SKM-1 (cell line): ENCODE measurements around the gene SLC12A7.

Experiments
- DNase-seq: peaks from one replicate; lab custom pipeline; 2025; ENCODE audit not compliant: unreplicated experiment; lab: John Stamatoyannopoulos, UW

SLC12A7 gene

DNA sequence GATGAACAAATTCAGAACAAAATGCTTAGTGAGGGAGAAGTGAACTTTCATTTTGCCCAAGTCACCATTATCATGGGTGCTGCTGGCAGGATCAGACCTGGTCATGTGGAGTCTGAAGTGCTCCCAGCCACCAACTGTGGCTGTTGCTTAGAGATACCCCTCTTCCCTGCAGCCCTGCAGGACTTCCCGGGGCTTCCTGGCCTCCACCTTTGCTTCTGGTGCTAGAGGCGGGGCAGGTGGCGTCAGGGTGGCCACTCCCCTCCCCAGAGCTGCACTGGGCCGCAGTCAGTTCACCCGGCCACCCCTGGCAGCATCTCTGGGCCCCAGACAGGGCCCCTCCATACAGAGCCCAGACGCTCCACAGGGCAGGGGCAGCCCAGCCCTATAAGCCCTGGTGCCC lies 30.0 kb upstream of the SLC12A7 start:
- DNase-seq, result no peak

GRCh38 chr5:1140818-1141189 lies 28.9 kb upstream of the SLC12A7 start:
- DNase-seq, result no peak

DNA sequence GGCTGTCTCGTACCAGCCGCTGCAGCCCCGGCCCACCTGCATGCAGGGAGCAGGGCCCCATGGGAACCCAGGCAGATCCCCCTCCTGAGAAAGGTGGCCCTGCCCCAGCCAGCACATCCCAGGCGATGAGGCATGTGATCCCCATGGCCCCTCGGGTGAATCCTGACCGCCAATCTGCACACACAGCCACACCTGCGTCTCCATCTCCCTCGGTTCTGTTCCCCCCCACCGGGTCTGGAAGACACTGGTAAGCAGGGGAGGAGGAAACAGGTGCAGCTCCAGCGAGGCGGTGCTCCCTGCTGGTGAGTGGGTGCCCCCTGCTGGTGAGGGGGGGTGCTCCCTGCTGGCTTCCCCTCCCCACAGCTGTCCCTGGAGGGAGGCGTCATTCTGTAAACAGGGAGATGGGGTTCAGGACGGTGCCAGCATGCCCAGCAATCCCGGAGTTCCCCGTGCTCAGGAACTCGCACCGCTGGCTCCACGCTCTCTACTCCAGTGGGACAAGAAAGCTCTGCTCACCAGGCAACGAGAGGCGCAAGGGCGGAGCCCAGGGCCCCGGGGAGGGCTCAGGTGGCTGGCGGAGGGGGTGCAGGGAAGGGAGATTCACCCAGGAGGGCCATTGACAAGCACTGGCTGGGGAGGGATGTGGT lies 28.4 kb upstream of the SLC12A7 start:
- peak; percentile 8 for DNase-seq

DNA sequence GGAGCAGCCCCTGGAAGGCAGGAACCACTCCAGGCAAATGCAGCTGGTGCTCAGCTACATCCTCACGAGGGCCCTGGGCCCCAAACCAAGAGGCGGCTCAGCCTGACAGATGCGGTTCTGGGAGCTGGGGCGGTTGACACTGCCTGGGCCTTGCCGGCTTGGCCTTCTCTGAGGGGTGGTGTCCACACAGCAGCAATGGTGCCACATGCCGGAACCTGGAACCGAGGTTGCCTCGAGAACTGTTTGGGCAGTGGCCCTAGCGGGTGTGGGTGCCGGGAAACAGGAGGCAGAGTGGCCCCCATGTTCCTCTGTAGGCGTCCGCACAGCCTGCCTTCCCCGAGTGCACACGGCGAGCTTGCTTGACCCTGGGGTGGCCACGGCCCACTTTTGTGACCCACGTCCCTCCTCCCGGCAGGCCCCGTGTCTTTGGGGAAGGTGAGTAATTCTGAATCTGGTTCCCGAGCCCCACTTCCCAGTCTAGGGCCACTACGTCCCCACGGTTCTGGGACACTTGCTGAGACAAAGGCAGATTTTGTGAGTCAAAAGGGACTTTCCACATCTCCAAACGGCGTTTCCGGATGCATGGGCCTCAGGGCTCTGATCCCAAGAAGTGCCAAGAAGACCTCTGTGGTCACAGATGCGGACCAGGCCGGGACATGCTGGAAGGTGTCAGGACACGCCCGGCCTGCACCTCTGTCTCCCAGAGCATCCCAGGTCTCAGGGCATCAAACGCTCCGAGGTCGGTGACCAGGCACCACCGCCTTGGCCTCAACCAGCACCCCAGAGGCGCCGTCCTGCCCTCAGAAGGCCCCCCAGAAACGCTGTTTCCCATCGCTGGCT lies 27.7 kb upstream of the SLC12A7 start:
- no peak for DNase-seq

DNA sequence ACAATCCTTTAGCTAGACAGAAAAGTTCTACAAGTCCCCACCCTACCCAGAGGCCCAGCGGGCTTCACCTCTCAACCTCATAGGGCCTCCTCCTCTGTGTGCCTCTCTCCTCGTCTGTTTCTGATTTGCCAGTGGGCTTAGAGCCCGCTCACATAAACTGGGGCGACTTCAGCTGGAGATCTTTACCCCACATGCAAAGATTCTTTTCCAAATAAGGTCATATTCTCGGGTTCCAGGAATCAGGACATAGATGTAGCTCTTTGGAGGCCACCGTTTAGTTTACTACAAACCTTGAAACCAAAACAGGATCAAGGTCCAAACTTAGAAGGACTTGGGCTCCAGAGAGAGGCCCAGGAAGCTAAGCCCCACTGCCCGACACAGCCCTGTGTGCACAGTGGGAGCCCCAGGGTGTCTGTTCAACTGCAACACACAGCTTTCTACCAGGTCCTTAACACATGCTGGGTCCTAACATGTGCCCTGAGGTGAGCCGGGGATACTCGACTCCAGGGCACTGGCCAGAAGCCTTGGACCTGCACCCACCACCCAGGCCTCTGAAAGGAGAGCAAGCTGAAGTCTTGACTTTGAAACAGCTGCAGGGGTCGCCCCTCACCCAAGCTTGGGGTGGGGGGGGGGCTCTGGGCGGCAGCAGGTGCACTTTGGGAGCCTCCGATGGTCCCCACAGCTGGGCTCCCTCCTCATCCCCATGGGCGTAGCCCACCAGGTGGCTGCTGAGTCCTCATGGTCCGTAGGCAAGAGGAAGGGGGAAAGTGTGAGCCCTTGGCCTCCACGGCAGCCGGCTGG lies 26.8 kb upstream of the SLC12A7 start:
- no peak for DNase-seq

GRCh38 chr5:1137567-1138444 lies 25.9 kb upstream of the SLC12A7 start:
- no peak for DNase-seq

GRCh38 chr5:1136814-1137213 lies 25.0 kb upstream of the SLC12A7 start:
- no peak for DNase-seq

DNA sequence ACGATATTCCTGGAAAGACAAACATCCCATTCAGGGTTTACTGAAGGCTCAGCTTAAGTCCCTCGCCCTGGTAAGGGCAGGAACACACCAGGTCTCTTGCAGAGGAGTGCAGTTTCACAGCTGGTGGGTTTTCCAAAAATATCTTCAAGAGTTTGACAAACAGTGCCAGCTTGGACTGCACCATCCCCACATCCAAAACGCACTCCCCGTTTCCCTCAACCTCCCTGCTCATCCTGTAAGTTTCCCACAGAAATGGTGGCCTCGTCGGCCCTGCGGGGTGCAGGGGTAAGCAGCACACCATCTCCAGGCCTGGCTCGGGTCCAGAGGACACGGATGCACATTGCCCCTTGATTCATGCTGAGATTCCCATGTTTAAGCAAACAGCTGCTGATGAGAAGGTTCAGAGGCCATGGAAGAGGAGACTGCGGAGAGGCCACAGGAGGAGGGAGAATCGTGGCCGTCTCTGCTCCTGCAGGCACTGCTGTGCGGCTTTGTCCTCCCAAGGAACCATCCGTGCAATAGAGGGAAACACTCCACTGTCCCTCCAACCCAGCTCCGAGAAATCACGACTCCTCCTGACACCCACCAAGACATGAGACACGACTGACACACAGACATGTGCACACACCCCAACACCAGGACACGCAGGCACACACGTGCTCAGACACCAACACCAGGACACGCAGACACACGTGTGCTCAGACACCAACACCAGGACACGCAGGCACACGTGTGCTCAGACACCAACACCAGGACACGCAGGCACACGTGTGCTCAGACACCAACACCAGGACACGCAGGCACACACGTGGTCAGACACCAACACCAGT lies 24.0 kb upstream of the SLC12A7 start:
- DNase-seq, result no peak

DNA sequence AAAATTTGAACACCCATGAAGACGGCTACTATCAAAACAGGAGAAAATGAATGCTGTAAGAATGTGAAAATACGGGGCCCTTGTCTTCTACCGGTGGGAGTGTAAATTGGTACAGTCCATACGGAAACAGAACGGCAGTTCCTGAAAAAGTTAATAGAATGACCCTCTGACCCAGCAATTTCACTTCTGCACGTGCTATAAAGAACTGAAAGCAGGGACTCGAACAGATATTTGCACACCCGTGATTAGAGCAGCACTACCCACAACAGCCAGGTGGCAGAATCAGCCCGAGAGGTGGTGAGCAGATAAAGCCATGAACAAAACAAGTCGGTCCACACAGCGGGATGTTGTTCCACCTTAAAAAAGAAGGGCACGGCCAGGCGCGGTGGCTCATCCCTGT lies 22.6 kb upstream of the SLC12A7 start:
- DNase-seq, result no peak

GRCh38 chr5:1133510-1134201 lies 21.8 kb upstream of the SLC12A7 start:
- no peak for DNase-seq

DNA sequence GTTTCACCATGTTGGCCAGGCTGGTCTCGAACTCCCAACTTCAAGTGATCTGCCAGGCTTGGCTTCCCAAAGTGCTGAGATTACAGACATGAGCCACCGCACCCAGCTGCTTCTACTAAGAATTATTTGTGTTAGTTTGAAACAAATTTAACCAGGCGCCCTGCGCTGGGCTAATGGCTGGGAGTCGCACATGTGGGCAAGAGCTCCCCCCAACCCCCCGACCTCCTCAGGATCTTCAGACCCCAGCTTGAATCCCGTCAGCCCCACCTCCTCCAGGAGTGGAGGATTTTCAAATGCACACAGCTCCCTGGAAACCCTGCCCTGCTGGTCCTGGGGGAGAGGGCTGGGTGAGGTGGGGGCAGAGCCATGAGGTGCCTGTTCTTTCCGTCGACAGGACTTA lies 21.2 kb upstream of the SLC12A7 start:
- no peak for DNase-seq

GRCh38 chr5:1132570-1132969 lies 20.7 kb upstream of the SLC12A7 start:
- no peak for DNase-seq

DNA sequence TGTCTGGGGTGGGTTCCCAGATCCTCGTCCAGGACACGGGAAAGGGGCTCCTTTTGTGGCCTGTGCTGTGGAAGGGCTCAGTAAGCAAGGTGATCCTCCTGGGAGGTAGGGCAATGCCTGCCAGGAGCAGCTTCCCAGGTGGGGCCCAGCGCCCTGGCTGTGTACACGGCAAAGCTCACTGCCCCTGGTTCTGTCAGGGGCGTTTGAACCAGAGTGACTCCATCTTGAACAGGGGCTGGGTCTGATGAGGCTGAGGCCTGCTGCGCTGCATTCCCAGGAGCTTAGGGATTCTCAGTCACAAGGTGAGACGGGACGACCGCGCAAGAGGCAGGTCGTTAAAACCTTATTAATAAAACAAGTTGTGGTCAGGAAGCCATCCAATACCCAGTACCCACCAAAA lies 19.9 kb upstream of the SLC12A7 start:
- DNase-seq, result no peak

DNA sequence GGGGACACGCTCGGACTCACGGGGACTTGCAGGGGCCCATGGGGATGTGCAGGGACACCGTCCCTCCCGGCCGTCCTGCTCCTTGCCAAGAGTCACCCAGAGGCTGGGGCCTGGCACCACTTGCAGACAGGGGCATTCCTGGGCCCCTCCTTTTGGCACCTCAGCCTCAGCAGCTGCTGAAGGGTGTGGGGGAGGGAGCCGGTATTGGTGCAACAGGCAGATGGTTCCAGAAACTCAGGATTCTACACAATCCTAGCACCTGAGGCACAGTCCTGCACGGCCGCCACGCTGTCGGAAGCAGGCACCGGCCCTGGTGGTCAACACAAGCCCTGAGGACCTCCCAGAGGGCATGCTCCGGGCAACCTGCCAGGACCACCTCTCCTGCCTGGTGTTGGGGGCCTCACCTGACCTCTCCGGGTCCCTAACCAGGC lies 19.3 kb upstream of the SLC12A7 start:
- no peak for DNase-seq

GRCh38 chr5:1130218-1130946 lies 18.5 kb upstream of the SLC12A7 start:
- DNase-seq, result no peak

GRCh38 chr5:1129711-1130055 lies 17.8 kb upstream of the SLC12A7 start:
- DNase-seq, result no peak

DNA sequence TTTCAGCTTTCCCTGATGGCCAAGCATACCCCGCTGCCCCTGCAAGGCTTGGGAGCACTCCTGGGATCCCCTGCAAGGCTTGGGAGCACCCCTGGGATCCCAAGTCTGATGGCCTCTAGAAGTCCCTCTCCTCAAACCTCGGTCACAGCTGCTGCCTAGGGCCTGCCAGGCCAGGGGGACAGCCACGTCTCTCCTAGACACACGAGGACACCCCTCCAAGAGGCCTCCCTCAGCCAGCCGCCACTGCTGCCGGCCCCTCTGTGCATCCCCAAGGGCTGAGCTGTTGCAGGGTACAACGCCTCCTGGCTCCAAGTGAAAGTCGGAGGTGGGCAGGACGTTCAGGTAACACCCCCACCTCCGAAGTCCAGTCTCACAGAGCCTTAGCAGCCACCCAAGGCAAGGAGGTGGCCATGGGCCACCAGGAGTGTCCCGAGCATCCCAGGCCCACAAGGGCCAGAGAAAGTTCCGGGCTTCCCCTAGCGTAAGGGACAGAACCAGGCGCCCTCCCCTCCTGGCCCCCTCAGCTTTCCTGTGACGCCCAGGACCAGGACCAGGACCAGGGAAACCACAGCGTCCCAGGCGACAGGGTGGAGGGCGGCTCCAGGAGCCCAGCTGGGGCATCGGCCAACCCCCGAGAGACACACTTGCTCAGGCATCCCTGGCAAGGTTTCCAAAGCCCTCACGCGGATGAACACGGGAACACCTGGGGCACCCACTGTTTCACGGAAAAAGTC lies 17.3 kb upstream of the SLC12A7 start:
- DNase-seq, result no peak
